A673 (cell line): ENCODE results near the gene SAP25. TPM values are rescaled to one million over a fixed set of nuclear protein-coding genes. Genes with fewer than 3 reads are reported as not detected.

ENCODE experiments used
- BruUV-seq: library from RNA; stranded (reverse); fragments of 400-500 nt; replicated peaks from 2 replicates; lab custom pipeline; 2021; lab: Mats Ljungman, UMichigan
- CTCF ChIA-PET: fragments of 300-600 bp; sonication (Branson Sonifier 250); formaldehyde crosslinking; loops from one replicate; lab custom pipeline; 2022; ENCODE audit warnings: antibody characterized with exemption; lab: Charles Lee
- POLR2A ChIA-PET: fragments of 300-600 bp; sonication (Branson Sonifier 250); formaldehyde crosslinking; loops from one replicate; lab custom pipeline; 2022; ENCODE audit warnings: antibody characterized with exemption; ENCODE audit not compliant: low non-redundant PET; lab: Charles Lee
- DNase-seq: peaks from one replicate; pipeline ENCODE4 v3.0.0-alpha.2; 2015; ENCODE audit warnings: low spot score
- H3K27ac ChIP-seq: fragments of 200-600 bp; sonication (generic); 2 replicates; pipeline ENCODE4 v1.5.1; 2016; ENCODE audit warnings: mixed run types, low read depth, mild to moderate bottlenecking, mixed read lengths, antibody characterized with exemption, low read length; ENCODE audit not compliant: poor library complexity, severe bottlenecking
- H3K27me3 ChIP-seq: fragments of 200-600 bp; sonication (generic); replicated peaks from 2 replicates; pipeline ENCODE4 v1.6.1; 2017; ENCODE audit warnings: mixed run types, low read depth, mild to moderate bottlenecking, mixed read lengths, antibody characterized with exemption, low read length; ENCODE audit not compliant: insufficient read depth, poor library complexity
- H3K36me3 ChIP-seq: fragments of 200-600 bp; sonication (generic); 2 replicates; pipeline ENCODE4 v1.6.1; 2016; ENCODE audit warnings: mixed run types, mild to moderate bottlenecking, mixed read lengths, antibody characterized with exemption, low read length; ENCODE audit not compliant: insufficient read depth, poor library complexity, severe bottlenecking
- H3K4me1 ChIP-seq: fragments of 200-600 bp; sonication (generic); 2 replicates; pipeline ENCODE4 v1.6.1; 2017; ENCODE audit warnings: mixed run types, mild to moderate bottlenecking, mixed read lengths, antibody characterized with exemption, low read length; ENCODE audit not compliant: insufficient read depth, poor library complexity, severe bottlenecking
- H3K4me3 ChIP-seq: fragments of 200-600 bp; sonication (generic); 2 replicates; pipeline ENCODE4 v1.5.1; 2016; ENCODE audit warnings: low read depth, mixed run types, mild to moderate bottlenecking, mixed read lengths, low read length; ENCODE audit not compliant: poor library complexity, severe bottlenecking
- H3K9me3 ChIP-seq: fragments of 200-600 bp; sonication (generic); 2 replicates; pipeline ENCODE4 v1.6.1; 2016; ENCODE audit warnings: mixed run types, low read depth, mild to moderate bottlenecking, mixed read lengths, antibody characterized with exemption, low read length; ENCODE audit not compliant: poor library complexity, severe bottlenecking
- EZH2 ChIP-seq: fragments of 200-600 bp; sonication (generic); IDR thresholded peaks from 2 replicates; pipeline ENCODE4 v1.6.1; 2017; ENCODE audit warnings: borderline replicate concordance, low read depth, mild to moderate bottlenecking, mixed read lengths, antibody characterized with exemption, low read length; ENCODE audit not compliant: poor library complexity, severe bottlenecking
- intact Hi-C: fragments of 100-400 bp; cut with micrococcal nuclease; formaldehyde crosslinking; loops from one replicate; pipeline ENCODE4 v1.10.0; 2022; ENCODE audit not compliant: unreplicated experiment
- total RNA-seq: library from RNA; stranded (reverse); gene quantifications from 2 replicates; pipeline ENCODE4 v1.2.3, GENCODE V29; 2021
- TF ChIP-seq, protein P1 (sequence below): fragments of 300-800, 200-600 bp; sonication (generic); conservative IDR thresholded peaks from 2 replicates; pipeline ENCODE4 v1.5.1; 2017; ENCODE audit warnings: low read depth, mild to moderate bottlenecking, antibody characterized with exemption, low read length, moderate library complexity, mixed read lengths

SAP25 gene
- total RNA-seq, 1 experiment from 2014 or later = 1.7 TPM

DNA sequence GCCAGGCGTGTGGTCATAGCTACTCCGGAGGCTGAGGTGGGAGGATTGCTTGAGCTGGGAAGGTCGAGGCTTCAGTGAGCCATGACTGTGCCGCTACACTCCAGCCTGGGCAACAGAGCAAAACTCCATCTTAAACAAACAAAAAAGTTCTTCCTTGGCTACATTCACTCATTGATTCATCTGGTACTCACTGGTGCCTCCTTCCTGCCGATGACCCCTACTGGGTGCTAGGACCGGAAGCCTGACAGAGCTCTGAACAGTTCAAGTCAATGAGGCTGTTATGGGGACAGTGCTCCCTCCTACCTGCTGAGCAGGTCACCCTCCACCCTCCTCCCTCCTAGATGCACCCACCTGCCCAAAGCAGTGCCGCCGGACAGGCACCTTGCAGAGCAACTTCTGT lies 33.4 kb upstream of the SAP25 start:
- no peak for TF ChIP-seq EZH2
- TF ChIP-seq, protein P1, sequence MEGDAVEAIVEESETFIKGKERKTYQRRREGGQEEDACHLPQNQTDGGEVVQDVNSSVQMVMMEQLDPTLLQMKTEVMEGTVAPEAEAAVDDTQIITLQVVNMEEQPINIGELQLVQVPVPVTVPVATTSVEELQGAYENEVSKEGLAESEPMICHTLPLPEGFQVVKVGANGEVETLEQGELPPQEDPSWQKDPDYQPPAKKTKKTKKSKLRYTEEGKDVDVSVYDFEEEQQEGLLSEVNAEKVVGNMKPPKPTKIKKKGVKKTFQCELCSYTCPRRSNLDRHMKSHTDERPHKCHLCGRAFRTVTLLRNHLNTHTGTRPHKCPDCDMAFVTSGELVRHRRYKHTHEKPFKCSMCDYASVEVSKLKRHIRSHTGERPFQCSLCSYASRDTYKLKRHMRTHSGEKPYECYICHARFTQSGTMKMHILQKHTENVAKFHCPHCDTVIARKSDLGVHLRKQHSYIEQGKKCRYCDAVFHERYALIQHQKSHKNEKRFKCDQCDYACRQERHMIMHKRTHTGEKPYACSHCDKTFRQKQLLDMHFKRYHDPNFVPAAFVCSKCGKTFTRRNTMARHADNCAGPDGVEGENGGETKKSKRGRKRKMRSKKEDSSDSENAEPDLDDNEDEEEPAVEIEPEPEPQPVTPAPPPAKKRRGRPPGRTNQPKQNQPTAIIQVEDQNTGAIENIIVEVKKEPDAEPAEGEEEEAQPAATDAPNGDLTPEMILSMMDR = no peak
- Histone ChIP-seq H3K9me3 (no peaks in the 10 kb centered on the region), H3K27ac (no peak overlapping the region), H3K36me3 (peaks cover 3% of the 10 kb centered on the region), H3K27me3 (no peaks in the 10 kb centered on the region), H3K4me3 (no peak overlapping the region), H3K4me1 (peaks cover 13% of the 10 kb centered on the region)
- BruUV-seq = no TSS peak
- ChIA-PET CTCF (no interaction called here), POLR2A (no interaction called here)
- intact Hi-C loops = no loop called here
- no peak for DNase-seq

DNA sequence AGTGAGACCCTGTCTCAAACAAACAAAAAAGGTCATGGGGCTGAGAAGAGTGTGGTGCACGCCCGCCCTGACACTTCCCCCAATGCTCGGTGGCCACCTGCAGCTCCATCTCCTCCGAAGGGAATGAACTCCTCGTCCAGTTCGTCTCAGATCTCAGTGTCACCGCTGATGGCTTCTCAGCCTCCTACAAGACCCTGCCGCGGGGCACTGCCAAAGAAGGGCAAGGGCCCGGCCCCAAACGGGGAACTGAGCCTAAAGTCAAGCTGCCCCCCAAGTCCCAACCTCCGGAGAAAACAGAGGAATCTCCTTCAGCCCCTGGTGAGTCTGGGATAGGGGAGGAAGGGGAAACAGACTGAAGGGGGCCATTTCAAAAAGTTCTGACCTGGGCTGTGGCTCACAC lies 32.6 kb upstream of the SAP25 start:
- no peak overlapping the region for H3K4me3 ChIP-seq

DNA sequence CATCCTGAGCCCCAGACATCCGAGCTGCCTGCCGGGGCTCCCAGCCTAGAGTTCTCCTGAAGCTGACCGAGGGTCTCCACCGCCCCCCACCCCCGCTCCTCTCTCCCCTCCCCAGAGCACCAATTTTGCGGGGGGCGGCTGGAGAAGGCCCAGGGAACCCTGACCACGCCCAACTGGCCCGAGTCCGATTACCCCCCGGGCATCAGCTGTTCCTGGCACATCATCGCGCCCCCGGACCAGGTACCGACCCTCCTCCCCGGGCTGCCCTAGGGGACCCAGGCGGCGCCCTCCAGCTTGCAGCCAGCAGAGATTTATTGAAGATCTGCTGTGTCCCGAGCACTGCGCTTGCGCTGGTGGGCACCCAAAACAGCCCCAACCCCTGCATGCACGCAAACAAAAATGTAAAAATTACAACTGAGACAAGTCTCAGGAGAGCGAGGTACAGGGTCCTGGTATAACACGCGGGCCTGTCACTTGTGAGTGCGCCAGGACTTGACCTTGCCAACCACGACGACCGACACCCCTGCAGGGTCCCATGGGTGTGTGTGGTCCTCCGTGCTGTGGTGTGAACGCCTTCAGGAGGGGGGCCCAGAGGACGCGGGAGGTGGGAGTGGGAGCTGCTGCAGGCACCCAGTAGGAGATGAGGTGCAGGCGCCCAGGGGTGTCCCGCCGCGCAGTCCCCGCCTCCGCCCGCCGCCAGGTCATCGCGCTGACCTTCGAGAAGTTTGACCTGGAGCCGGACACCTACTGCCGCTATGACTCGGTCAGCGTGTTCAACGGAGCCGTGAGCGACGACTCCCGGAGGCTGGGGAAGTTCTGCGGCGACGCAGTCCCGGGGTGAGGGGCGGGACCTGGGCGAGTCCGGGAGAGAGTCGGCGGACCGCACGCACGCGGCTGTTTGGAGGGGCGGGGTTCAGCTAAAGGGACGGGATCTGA lies 31.5 kb upstream of the SAP25 start:
- TF ChIP-seq, protein P1 = no peak
- TF ChIP-seq EZH2 = no peak
- Histone ChIP-seq H3K27me3 (no peaks in the 10 kb centered on the region), H3K4me3 (peak overlapping the region; percentile 69), H3K36me3 (peaks cover 3% of the 10 kb centered on the region), H3K4me1 (peaks cover 13% of the 10 kb centered on the region), H3K27ac (peak overlapping the region; percentile 62), H3K9me3 (no peaks in the 10 kb centered on the region)
- intact Hi-C loops = loop anchor here (5.0 kb wide), 1 partner anchor 87 kb away; the partner anchor contains the start of gene GIGYF1
- CTCF ChIA-PET = no interaction called here
- POLR2A ChIA-PET = no interaction called here
- no peak for DNase-seq
- BruUV-seq = no TSS peak

More for the DNA sequence above, 32.6 kb upstream of the SAP25 start:
- Histone ChIP-seq H3K27me3 (no peaks in the 10 kb centered on the region), H3K9me3 (no peaks in the 10 kb centered on the region), H3K36me3 (peaks cover 3% of the 10 kb centered on the region), H3K4me1 (peaks cover 13% of the 10 kb centered on the region), H3K27ac (no peak overlapping the region)
- intact Hi-C loops = no loop called here
- ChIA-PET CTCF (no interaction called here), POLR2A (no interaction called here)
- BruUV-seq = no TSS peak
- TF ChIP-seq EZH2 = no peak
- TF ChIP-seq, protein P1 = no peak
- DNase-seq = no peak
